H9 (cell line): ENCODE results near the gene GSK3A. TPM values are rescaled to one million over a fixed set of nuclear protein-coding genes. Genes with fewer than 3 reads are reported as not detected.
A peak's percentile ranks its signal among the peaks of the same experiment; 100 is the strongest.

Experiments
- DNase-seq: peaks from one replicate; pipeline ENCODE4 v3.0.0-alpha.2; 2017
- H2AFZ ChIP-seq: one replicate; pipeline ENCODE4 v1.6.1; 2013; ENCODE audit warnings: mild to moderate bottlenecking, low read length, control low read depth, moderate library complexity
- H2AK5ac ChIP-seq: 2 replicates; pipeline ENCODE4 v1.6.1; 2013; ENCODE audit warnings: low read length, control low read depth, mixed read lengths; ENCODE audit not compliant: insufficient read length
- H2BK120ac ChIP-seq: one replicate; pipeline ENCODE4 v1.6.1; 2013; ENCODE audit warnings: low read depth, mild to moderate bottlenecking, low read length, control low read depth, inconsistent platforms; ENCODE audit not compliant: poor library complexity, severe bottlenecking
- H2BK12ac ChIP-seq: 2 replicates; pipeline ENCODE4 v1.6.1; 2013; ENCODE audit warnings: low read length, control low read depth, mixed read lengths, low read depth; ENCODE audit not compliant: insufficient read length
- H2BK15ac ChIP-seq: 2 replicates; pipeline ENCODE4 v1.6.1; 2013; ENCODE audit warnings: low read depth, low read length, control low read depth
- H2BK20ac ChIP-seq: one replicate; pipeline ENCODE4 v1.6.1; 2013; ENCODE audit warnings: low read depth, mild to moderate bottlenecking, low read length, control low read depth, inconsistent platforms; ENCODE audit not compliant: poor library complexity, severe bottlenecking
- H2BK5ac ChIP-seq: 2 replicates; pipeline ENCODE4 v1.6.1; 2013; ENCODE audit warnings: low read length, control low read depth, mixed read lengths; ENCODE audit not compliant: insufficient read length
- H3K14ac ChIP-seq: 2 replicates; pipeline ENCODE4 v1.6.1; 2013; ENCODE audit warnings: low read length, control low read depth; ENCODE audit not compliant: insufficient read depth
- H3K18ac ChIP-seq: 2 replicates; pipeline ENCODE4 v1.6.1; 2013; ENCODE audit warnings: low read depth, mild to moderate bottlenecking, mixed read lengths, low read length, control low read depth; ENCODE audit not compliant: insufficient read length
- H3K23ac ChIP-seq: 2 replicates; pipeline ENCODE4 v1.6.1; 2013; ENCODE audit warnings: low read length, control low read depth, mixed read lengths, low read depth; ENCODE audit not compliant: insufficient read length
- H3K23me2 ChIP-seq: 2 replicates; pipeline ENCODE4 v1.6.1; 2013; ENCODE audit warnings: low read depth, mild to moderate bottlenecking, mixed read lengths, low read length, control low read depth; ENCODE audit not compliant: insufficient read length, poor library complexity, severe bottlenecking
- H3K27ac ChIP-seq: 2 replicates; pipeline ENCODE4 v1.5.1; 2013; ENCODE audit warnings: low read length, control low read depth, mixed read lengths, low read depth; ENCODE audit not compliant: insufficient read length
- H3K27me3 ChIP-seq: 2 replicates; pipeline ENCODE4 v1.6.1; 2013; ENCODE audit warnings: low read length, control low read depth, inconsistent platforms; ENCODE audit not compliant: insufficient read depth
- H3K4ac ChIP-seq: 2 replicates; pipeline ENCODE4 v1.6.1; 2013; ENCODE audit warnings: low read depth, mild to moderate bottlenecking, control low read depth, inconsistent platforms, low read length, moderate library complexity
- H3K4me1 ChIP-seq: 2 replicates; pipeline ENCODE4 v1.6.1; 2013; ENCODE audit warnings: low read length, control low read depth, inconsistent platforms; ENCODE audit not compliant: insufficient read depth
- H3K4me2 ChIP-seq: 2 replicates; pipeline ENCODE4 v1.6.1; 2013; ENCODE audit warnings: low read length, control low read depth, mixed read lengths; ENCODE audit not compliant: insufficient read length, insufficient read depth
- H3K56ac ChIP-seq: 2 replicates; pipeline ENCODE4 v1.6.1; 2013; ENCODE audit warnings: low read depth, mild to moderate bottlenecking, mixed read lengths, low read length, control low read depth; ENCODE audit not compliant: insufficient read length
- H3K79me1 ChIP-seq: 2 replicates; pipeline ENCODE4 v1.6.1; 2013; ENCODE audit warnings: low read depth, mild to moderate bottlenecking, moderate library complexity, low read length, control low read depth, inconsistent platforms; ENCODE audit not compliant: insufficient read depth, poor library complexity, severe bottlenecking
- H3K79me2 ChIP-seq: 2 replicates; pipeline ENCODE4 v1.6.1; 2013; ENCODE audit warnings: low read length, control low read depth, inconsistent platforms; ENCODE audit not compliant: insufficient read depth
- H3K9ac ChIP-seq: 2 replicates; pipeline ENCODE4 v1.6.1; 2013; ENCODE audit warnings: low read length, control low read depth, mixed read lengths; ENCODE audit not compliant: insufficient read length; ENCODE audit errors: extremely low read depth
- H3K9me3 ChIP-seq: one replicate; pipeline ENCODE4 v1.6.1; 2013; ENCODE audit warnings: low read depth, low read length, inconsistent platforms; ENCODE audit not compliant: control insufficient read depth
- H3T11ph ChIP-seq: one replicate; pipeline ENCODE4 v1.6.1; 2013; ENCODE audit warnings: mild to moderate bottlenecking, low read length, control low read depth, inconsistent platforms
- H4K20me1 ChIP-seq: one replicate; pipeline ENCODE4 v1.6.1; 2013; ENCODE audit not compliant: control insufficient read depth, insufficient read length, insufficient read depth
- H4K5ac ChIP-seq: 2 replicates; pipeline ENCODE4 v1.6.1; 2013; ENCODE audit warnings: low read depth, mild to moderate bottlenecking, mixed read lengths, low read length, control low read depth; ENCODE audit not compliant: insufficient read length
- H4K8ac ChIP-seq: replicated peaks from 2 replicates; pipeline ENCODE4 v1.6.1; 2013; ENCODE audit warnings: low read length, control low read depth, mixed read lengths, low read depth; ENCODE audit not compliant: insufficient read length
- H4K91ac ChIP-seq: 2 replicates; pipeline ENCODE4 v1.6.1; 2013; ENCODE audit warnings: low read depth, mild to moderate bottlenecking, moderate library complexity, mixed read lengths, low read length, control low read depth; ENCODE audit not compliant: insufficient read length
- H3K27ac Mint-ChIP-seq, 3 experiments: 2 replicates in 2 of 3; 3 replicates in 1 of 3; pipeline ENCODE4 v1.8.0; 2020 to 2021; ENCODE audit warnings: mixed read lengths in 3 of 3, mild to moderate bottlenecking in 1 of 3, moderate library complexity in 1 of 3
- H3K27me3 Mint-ChIP-seq: 2 replicates; pipeline ENCODE4 v1.8.0; 2021; ENCODE audit warnings: low read depth, mild to moderate bottlenecking, moderate library complexity, mixed read lengths
- H3K36me3 Mint-ChIP-seq, 3 experiments: 2 replicates in 2 of 3; 3 replicates in 1 of 3; pipeline ENCODE4 v1.8.0; 2020 to 2021; ENCODE audit warnings: low read depth in 3 of 3, mixed read lengths in 3 of 3; ENCODE audit not compliant: insufficient read depth in 1 of 3
- H3K4me1 Mint-ChIP-seq, 2 experiments: 2 replicates each; pipeline ENCODE4 v1.8.0; 2020; ENCODE audit warnings: mixed read lengths in 2 of 2
- H3K4me3 Mint-ChIP-seq, 2 experiments: 2 replicates in 1 of 2; 3 replicates in 1 of 2; pipeline ENCODE4 v1.8.0; 2020 to 2021; ENCODE audit warnings: mild to moderate bottlenecking in 2 of 2, mixed read lengths in 2 of 2, moderate library complexity in 1 of 2
- H3K9me3 Mint-ChIP-seq, 2 experiments: 2 replicates in 1 of 2; 3 replicates in 1 of 2; pipeline ENCODE4 v1.8.0; 2020; ENCODE audit warnings: mild to moderate bottlenecking in 2 of 2, mixed read lengths in 2 of 2, moderate library complexity in 1 of 2
- CTCF ChIP-seq: fragments of 200-600 bp; sonication (generic); conservative IDR thresholded peaks from 3 replicates; pipeline ENCODE4 v1.8.0; 2021; ENCODE audit warnings: antibody characterized with exemption, mild to moderate bottlenecking
- WGBS: extraction: QIAGEN DNeasy Blood & Tissue Kit; methylation state at CpG from one replicate; pipeline ENCODE4 v1.1.7; 2013; ENCODE audit warnings: missing lambda C conversion rate, low lambda C conversion rate, mixed read lengths; ENCODE audit not compliant: insufficient read length; ENCODE audit errors: extremely low coverage; 5-methylcytosine and 5-hydroxymethylcytosine counted together
- total RNA-seq: library from RNA; stranded (reverse); gene quantifications from 2 replicates; pipeline ENCODE4 v1.2.1, GENCODE V29; 2021

GSK3A gene
- total RNA-seq, 1 experiment from 2014 or later: 52.4 TPM

- Histone ChIP-seq H2AK5ac (no peak overlapping the region), H2BK15ac (no peak overlapping the region), H3K79me1 (peaks cover 4% of the 10 kb centered on the region), H3K23ac (no peak overlapping the region), H3K18ac (no peak overlapping the region), H3K23me2 (peaks cover 2% of the 10 kb centered on the region), H3K4me2 (no peak overlapping the region), H3K27me3 (no peaks in the 10 kb centered on the region), H3K27ac (no peak overlapping the region), H3T11ph (no peak overlapping the region), H2BK120ac (no peak overlapping the region), H3K4ac (no peak overlapping the region), H3K9me3 (no peaks in the 10 kb centered on the region), H3K79me2 (peaks cover 6% of the 10 kb centered on the region; the same call in 1 of the 2 replicates), H4K20me1 (no peaks in the 10 kb centered on the region), H2BK5ac (no peak overlapping the region), H4K5ac (no peak overlapping the region), H3K56ac (no peak overlapping the region), H2AFZ (no peak overlapping the region), H2BK12ac (no peak overlapping the region), H3K4me1 (peaks cover 4% of the 10 kb centered on the region; the same call in 1 of the 2 replicates), H4K8ac (no peak overlapping the region), H2BK20ac (no peak overlapping the region), H3K14ac (no peak overlapping the region), H3K9ac (no peak overlapping the region), H4K91ac (no peak overlapping the region)
- Mint-ChIP-seq H3K9me3 (no peaks in the 10 kb centered on the region; a peak in 1 of 5 replicates), H3K27me3 (no peaks in the 10 kb centered on the region), H3K4me3 (no peak overlapping the region), H3K4me1 (peaks cover 43 to 62% of the 10 kb centered on the region in 2 experiments), H3K36me3 (peaks cover 50 to 89% (median 85%) of the 10 kb centered on the region in 3 experiments), H3K27ac (peak overlapping the region; percentile 50 to 59 (median 55); a peak in 4 of 7 replicates)
- TF ChIP-seq CTCF: no peak
- DNase-seq: no peak
- WGBS: no CpG with 5 or more reads among the region's 6 CpGs
These were observed 40.7 kb downstream of the GSK3A start for GRCh38 chr19:42201489-42202289.
